ENCODE results near the gene TDRD10.

The TDRD10 gene

DNA sequence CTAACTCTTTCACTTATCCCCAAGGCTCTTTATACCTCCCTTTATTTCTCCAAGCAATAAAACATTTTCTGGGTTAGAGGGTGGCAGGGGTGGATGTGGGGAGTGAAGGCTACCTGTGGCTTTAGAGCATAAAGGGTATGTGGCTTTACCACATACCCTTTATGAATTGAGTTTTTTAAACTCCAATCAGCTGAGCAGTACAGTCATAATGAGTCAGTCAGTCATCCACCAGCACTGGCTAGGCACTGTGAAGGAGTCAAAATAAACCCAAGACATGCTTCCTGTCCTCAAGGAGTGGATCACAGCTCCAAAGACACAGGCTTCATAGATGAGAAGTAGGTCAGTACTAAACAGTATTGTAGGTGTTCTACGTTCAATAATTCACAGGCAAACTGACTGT, 2.6 kb upstream of the TDRD10 start:
- TF ChIP-seq FOXK2 (IDR thresholded peaks at IDR 0.05): no peak
- no peak for TF ChIP-seq SUZ12 (IDR thresholded peaks at IDR 0.05)
- TF ChIP-seq NFRKB (IDR thresholded peaks at IDR 0.05): no peak
- TF ChIP-seq CTBP1 (IDR thresholded peaks at IDR 0.05; ENCODE audit: borderline replicate concordance): no peak
- TF ChIP-seq L3MBTL2 (conservative IDR thresholded peaks at IDR 0.05): no peak
- no peak for TF ChIP-seq SP1 (IDR thresholded peaks at IDR 0.05)
- TF ChIP-seq TARDBP (IDR thresholded peaks at IDR 0.05): no peak
- no peak for TF ChIP-seq HDGF (IDR thresholded peaks at IDR 0.05; ENCODE audit: borderline replicate concordance)
- no peak for TF ChIP-seq ARNT (IDR thresholded peaks at IDR 0.05)
- TF ChIP-seq ELF4 (IDR thresholded peaks at IDR 0.05): no peak
- TF ChIP-seq BHLHE40 (IDR thresholded peaks at IDR 0.05; ENCODE audit: borderline replicate concordance): no peak
- TF ChIP-seq PKNOX1 (IDR thresholded peaks at IDR 0.05): no peak
- TF ChIP-seq ZNF384 (IDR thresholded peaks at IDR 0.05): no peak
- no peak for TF ChIP-seq LEF1 (IDR thresholded peaks at IDR 0.05; ENCODE audit: borderline replicate concordance)
- no peak for TF ChIP-seq FOXM1 (IDR thresholded peaks at IDR 0.05; ENCODE audit: borderline replicate concordance)
- no peak for TF ChIP-seq FOXA1 (IDR thresholded peaks at IDR 0.05)
- ChIA-PET POLR2A (no interaction called here), CTCF (no interaction called here)
- DNase-seq (ENCODE audit: extremely low spot score): no peak

GRCh38 chr1:154500533-154500932, 1.5 kb upstream of the TDRD10 start:
- POLR2A ChIA-PET: no interaction called here
- TF ChIP-seq ELF4 (IDR thresholded peaks at IDR 0.05) (no peak), TARDBP (IDR thresholded peaks at IDR 0.05) (no peak), LEF1 (IDR thresholded peaks at IDR 0.05; ENCODE audit: borderline replicate concordance) (no peak), NFRKB (IDR thresholded peaks at IDR 0.05) (no peak), BHLHE40 (IDR thresholded peaks at IDR 0.05; ENCODE audit: borderline replicate concordance) (no peak), HDGF (IDR thresholded peaks at IDR 0.05; ENCODE audit: borderline replicate concordance) (no peak), L3MBTL2 (conservative IDR thresholded peaks at IDR 0.05) (no peak), PKNOX1 (IDR thresholded peaks at IDR 0.05) (no peak)
- DNase-seq (ENCODE audit: extremely low spot score): no peak
- CTCF ChIA-PET: no interaction called here

- DNase-seq (ENCODE audit: extremely low spot score): no peak
- TF ChIP-seq SP1 (IDR thresholded peaks at IDR 0.05) (no peak), BHLHE40 (IDR thresholded peaks at IDR 0.05; ENCODE audit: borderline replicate concordance) (no peak), PKNOX1 (IDR thresholded peaks at IDR 0.05) (no peak), L3MBTL2 (conservative IDR thresholded peaks at IDR 0.05) (no peak), FOXK2 (IDR thresholded peaks at IDR 0.05) (no peak), ELF4 (IDR thresholded peaks at IDR 0.05) (no peak)
- ChIA-PET POLR2A (no interaction called here), CTCF (no interaction called here)
These were observed 475 bp upstream of the TDRD10 start for GRCh38 chr1:154501423-154502065.

DNA sequence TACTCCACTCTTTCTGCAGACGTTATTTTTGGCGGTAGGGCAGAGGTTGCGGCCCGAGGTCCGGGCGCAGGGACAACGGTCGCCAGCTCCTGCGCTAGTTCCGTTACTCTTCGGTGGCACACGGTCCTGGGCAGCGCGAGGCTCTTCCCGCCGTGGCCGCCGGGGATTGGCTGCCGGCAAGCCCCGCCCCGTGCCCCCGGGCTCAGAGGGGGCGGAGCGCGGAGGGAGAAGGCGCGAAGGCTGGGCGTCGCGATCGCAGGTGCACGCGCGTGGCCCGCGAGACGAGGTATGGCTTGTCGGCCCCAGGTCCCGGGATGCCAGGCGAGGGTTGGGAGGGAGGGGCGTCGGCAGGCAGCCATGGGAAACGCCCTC, 711 bp downstream of the TDRD10 start:
- no peak for TF ChIP-seq FOXK2 (IDR thresholded peaks at IDR 0.05)
- CTCF ChIA-PET: no interaction called here
- POLR2A ChIA-PET: no interaction called here
- DNase-seq (ENCODE audit: extremely low spot score): no peak

GRCh38 chr1:154503898-154504297, 1.9 kb downstream of the TDRD10 start:
- DNase-seq (ENCODE audit: extremely low spot score): no peak
- CTCF ChIA-PET: no interaction called here
- POLR2A ChIA-PET: no interaction called here
- TF ChIP-seq SUZ12 (IDR thresholded peaks at IDR 0.05) (no peak), PKNOX1 (IDR thresholded peaks at IDR 0.05) (no peak), SP1 (IDR thresholded peaks at IDR 0.05) (no peak), FOXM1 (IDR thresholded peaks at IDR 0.05; ENCODE audit: borderline replicate concordance) (no peak), LEF1 (IDR thresholded peaks at IDR 0.05; ENCODE audit: borderline replicate concordance) (no peak), BHLHE40 (IDR thresholded peaks at IDR 0.05; ENCODE audit: borderline replicate concordance) (no peak)

- TF ChIP-seq FOXK2 (IDR thresholded peaks at IDR 0.05) (no peak), PKNOX1 (IDR thresholded peaks at IDR 0.05) (no peak), BHLHE40 (IDR thresholded peaks at IDR 0.05; ENCODE audit: borderline replicate concordance) (no peak), HDGF (IDR thresholded peaks at IDR 0.05; ENCODE audit: borderline replicate concordance) (no peak)
- DNase-seq (ENCODE audit: extremely low spot score): no peak
- POLR2A ChIA-PET: interaction anchor here (1.0 kb wide), 1 partner anchor 49 kb away, joined by 3 read pairs; no protein-coding TSS in a partner anchor
- CTCF ChIA-PET: interaction anchor here (1.0 kb wide), 1 partner anchor 32 kb away, joined by 3 read pairs; no protein-coding TSS in a partner anchor
These were observed 10.7 kb downstream of the TDRD10 start for GRCh38 chr1:154512760-154513159.

Measured in HEK293T (cell line).